ENCODE measurements around the gene DCAF10.

The DCAF10 gene

GRCh38 chr9:37792122-37792521 is 8.5 kb upstream of the DCAF10 start:
- Histone ChIP-seq H3F3A (ENCODE audit: insufficient read depth, low read length) (no peaks in the 10 kb centered on the region), H3K79me2 (ENCODE audit: insufficient read depth, low read length) (no peaks in the 10 kb centered on the region), H3K9me3 (ENCODE audit: low read length) (no peaks in the 10 kb centered on the region), H3K4me3 (ENCODE audit: low read depth, low read length, poor library complexity, severe bottlenecking) (no peak overlapping the region), H3K4me2 (ENCODE audit: low read length) (no peak overlapping the region), H3K4me1 (ENCODE audit: insufficient read depth, low read length, severe bottlenecking) (no peaks in the 10 kb centered on the region), H3K9ac (ENCODE audit: low read length) (no peak overlapping the region), H3K9me2 (ENCODE audit: low read depth, low read length) (no peaks in the 10 kb centered on the region), H3K36me3 (ENCODE audit: insufficient read depth, low read length) (peaks cover 4% of the 10 kb centered on the region; the same call in 1 of the 2 replicates), H3K27me3 (ENCODE audit: insufficient read depth, low read length) (no peaks in the 10 kb centered on the region), H2AFZ (ENCODE audit: low read length) (no peak overlapping the region), H4K20me1 (ENCODE audit: insufficient read depth, low read length) (no peaks in the 10 kb centered on the region), H3K27ac (ENCODE audit: low read depth, low read length, poor library complexity, severe bottlenecking) (no peak overlapping the region)
- TF ChIP-seq CTCF (IDR thresholded peaks at IDR 0.05; ENCODE audit: low read length) (no peak), EZH2 (IDR thresholded peaks at IDR 0.05; ENCODE audit: borderline replicate concordance, low read length) (no peak)

GRCh38 chr9:37796232-37796631 is 4.4 kb upstream of the DCAF10 start:
- Histone ChIP-seq H3K4me2 (ENCODE audit: low read length) (no peak overlapping the region), H4K20me1 (ENCODE audit: insufficient read depth, low read length) (no peaks in the 10 kb centered on the region), H3K4me1 (ENCODE audit: insufficient read depth, low read length, severe bottlenecking) (peaks cover 9% of the 10 kb centered on the region), H2AFZ (ENCODE audit: low read length) (no peak overlapping the region), H3K9me3 (ENCODE audit: low read length) (no peaks in the 10 kb centered on the region), H3K27me3 (ENCODE audit: insufficient read depth, low read length) (no peaks in the 10 kb centered on the region), H3K36me3 (ENCODE audit: insufficient read depth, low read length) (no peaks in the 10 kb centered on the region), H3K27ac (ENCODE audit: low read depth, low read length, poor library complexity, severe bottlenecking) (no peak overlapping the region), H3K79me2 (ENCODE audit: insufficient read depth, low read length) (no peaks in the 10 kb centered on the region), H3K9me2 (ENCODE audit: low read depth, low read length) (no peaks in the 10 kb centered on the region), H3F3A (ENCODE audit: insufficient read depth, low read length) (no peaks in the 10 kb centered on the region), H3K4me3 (ENCODE audit: low read depth, low read length, poor library complexity, severe bottlenecking) (no peak overlapping the region), H3K9ac (ENCODE audit: low read length) (no peak overlapping the region)
- TF ChIP-seq CTCF (IDR thresholded peaks at IDR 0.05; ENCODE audit: low read length), result no peak
- no peak for TF ChIP-seq EZH2 (IDR thresholded peaks at IDR 0.05; ENCODE audit: borderline replicate concordance, low read length)

- Histone ChIP-seq H3K9me3 (ENCODE audit: low read length) (no peaks in the 10 kb centered on the region), H3K4me2 (ENCODE audit: low read length) (no peak overlapping the region), H3K27me3 (ENCODE audit: insufficient read depth, low read length) (no peaks in the 10 kb centered on the region), H3K36me3 (ENCODE audit: insufficient read depth, low read length) (peaks cover 4% of the 10 kb centered on the region; the same call in 1 of the 2 replicates), H4K20me1 (ENCODE audit: insufficient read depth, low read length) (no peaks in the 10 kb centered on the region), H3K9ac (ENCODE audit: low read length) (no peak overlapping the region), H3K79me2 (ENCODE audit: insufficient read depth, low read length) (peaks cover 24% of the 10 kb centered on the region), H3F3A (ENCODE audit: insufficient read depth, low read length) (no peaks in the 10 kb centered on the region), H2AFZ (ENCODE audit: low read length) (no peak overlapping the region), H3K27ac (ENCODE audit: low read depth, low read length, poor library complexity, severe bottlenecking) (no peak overlapping the region), H3K9me2 (ENCODE audit: low read depth, low read length) (no peaks in the 10 kb centered on the region), H3K4me1 (ENCODE audit: insufficient read depth, low read length, severe bottlenecking) (peaks cover 24% of the 10 kb centered on the region), H3K4me3 (ENCODE audit: low read depth, low read length, poor library complexity, severe bottlenecking) (no peak overlapping the region)
- no peak for TF ChIP-seq EZH2 (IDR thresholded peaks at IDR 0.05; ENCODE audit: borderline replicate concordance, low read length)
- no peak for TF ChIP-seq CTCF (IDR thresholded peaks at IDR 0.05; ENCODE audit: low read length)
Measured at GRCh38 chr9:37798677-37799076, 1.9 kb upstream of the DCAF10 start.
